Liver (tissue), 9 donors: ENCODE results near the gene MED12L. TPM values are rescaled to one million over a fixed set of nuclear protein-coding genes. Genes with fewer than 3 reads are reported as not detected.

Experiments used
- DNase-seq: peaks from one replicate; pipeline ENCODE4 v3.0.0-alpha.2; 2017; ENCODE audit warnings: low spot score
- H3K27ac ChIP-seq, 2 donors: one replicate each; pipeline ENCODE4 v1.7.0; 2013; ENCODE audit warnings: inconsistent platforms in 2 of 2, low read length in 2 of 2, control low read depth in 1 of 2, low read depth in 1 of 2, mild to moderate bottlenecking in 1 of 2
- H3K27me3 ChIP-seq, 4 donors: one replicate each; pipeline versions ENCODE4 v1.6.1 to v1.7.0; 2013; ENCODE audit warnings: low read length in 3 of 4, inconsistent platforms in 1 of 4, mild to moderate bottlenecking in 1 of 4, moderate library complexity in 1 of 4; ENCODE audit not compliant: control insufficient read depth in 4 of 4, insufficient read depth in 4 of 4
- H3K36me3 ChIP-seq, 4 donors: one replicate each; pipeline versions ENCODE4 v1.6.1 to v1.7.0; 2013; ENCODE audit warnings: low read length in 3 of 4, mild to moderate bottlenecking in 3 of 4, low read depth in 1 of 4, moderate library complexity in 1 of 4; ENCODE audit not compliant: control insufficient read depth in 4 of 4, insufficient read depth in 3 of 4
- H3K4me1 ChIP-seq, 4 donors: one replicate each; pipeline versions ENCODE4 v1.6.1 to v1.7.0; 2013; ENCODE audit warnings: low read length in 3 of 4, mild to moderate bottlenecking in 3 of 4, moderate library complexity in 1 of 4; ENCODE audit not compliant: control insufficient read depth in 4 of 4, insufficient read depth in 4 of 4
- H3K4me3 ChIP-seq, 3 donors: one replicate each; pipeline versions ENCODE4 v1.6.1 to v1.7.0; 2013; ENCODE audit warnings: low read length in 3 of 3, control low read depth in 1 of 3, low read depth in 1 of 3, mild to moderate bottlenecking in 1 of 3
- H3K9ac ChIP-seq, 2 donors: one replicate each; pipeline ENCODE4 v1.7.0; 2013; ENCODE audit warnings: low read length in 2 of 2, mild to moderate bottlenecking in 2 of 2, moderate library complexity in 2 of 2, control low read depth in 1 of 2, low read depth in 1 of 2
- H3K9me3 ChIP-seq, 4 donors: one replicate each; pipeline versions ENCODE4 v1.6.1 to v1.7.0; 2013; ENCODE audit warnings: low read length in 3 of 4; ENCODE audit not compliant: control insufficient read depth in 4 of 4
- EGR1 ChIP-seq, 2 donors: IDR thresholded peaks; 2 replicates each; pipeline ENCODE4 v1.6.1; 2016 to 2018; ENCODE audit warnings: antibody characterized with exemption in 2 of 2, low read depth in 2 of 2
- GABPA ChIP-seq, 2 donors: IDR thresholded peaks in 1 of 2; conservative IDR thresholded peaks in 1 of 2; 2 replicates each; pipeline ENCODE4 v1.6.1; 2016; ENCODE audit warnings: antibody characterized with exemption in 2 of 2, mild to moderate bottlenecking in 1 of 2, moderate library complexity in 1 of 2
- HNF4A ChIP-seq, 2 donors: conservative IDR thresholded peaks; 2 replicates each; pipeline ENCODE4 v1.6.1; 2016; ENCODE audit warnings: antibody characterized with exemption in 2 of 2, mild to moderate bottlenecking in 2 of 2
- RAD21 ChIP-seq, 2 donors: IDR thresholded peaks; 2 replicates each; pipeline ENCODE4 v1.6.1; 2016; ENCODE audit warnings: antibody characterized with exemption in 2 of 2, mild to moderate bottlenecking in 2 of 2
- RXRA ChIP-seq, 2 donors: IDR thresholded peaks; 2 replicates each; pipeline ENCODE4 v1.6.1; 2017 to 2018; ENCODE audit warnings: antibody characterized with exemption in 2 of 2, mild to moderate bottlenecking in 1 of 2
- YY1 ChIP-seq: IDR thresholded peaks from 2 replicates; pipeline ENCODE4 v1.6.1; 2016; ENCODE audit warnings: antibody characterized with exemption, mild to moderate bottlenecking
- WGBS: extraction: QIAGEN DNeasy Blood & Tissue Kit; methylation state at CpG from one replicate; pipeline ENCODE4 v1.1.7; 2013; 5-methylcytosine and 5-hydroxymethylcytosine counted together
- polyA plus RNA-seq, 2 donors: library from polyadenylated mRNA; stranded (reverse) in 1 of 2; unstranded in 1 of 2; fragments of 200-250 nt in 1 of 2; fragments of >200 nt in 1 of 2; fragmentation: Nextera tagmentation in 1 of 2; extraction: Ambion mirVana in 1 of 2; gene quantifications; one replicate each; pipeline versions ENCODE4 v1.2.1 to v1.2.3, GENCODE V29; 2013 to 2015
- total RNA-seq, 2 donors: library from RNA; depleted of rRNA; stranded (reverse); fragments of >200 nt; gene quantifications; one replicate each; pipeline ENCODE4 v1.2.3, GENCODE V29; 2014
- TF ChIP-seq, protein P1 (sequence below): fragments of 150-350 bp; IDR thresholded peaks from 2 replicates; pipeline ENCODE4 v1.5.1; 2017; ENCODE audit warnings: improper control_type of control experiment, low read depth, low read length; ENCODE audit not compliant: missing input control
- TF ChIP-seq, protein P2 (sequence below): IDR thresholded peaks from 2 replicates; pipeline ENCODE4 v1.6.1; 2016; ENCODE audit warnings: antibody characterized with exemption
- TF ChIP-seq, protein P3 (sequence below): IDR thresholded peaks from 2 replicates; pipeline ENCODE4 v1.6.1; 2016; ENCODE audit warnings: antibody characterized with exemption, mild to moderate bottlenecking
- donor health status: healthy.
- donor health status: healthy.
- donor health status: healthy.
- donor health status: healthy.
- donor health status: healthy.

Gene MED12L
- total and polyA plus RNA-seq, 4 donors = 0.02 to 2.1 (median 0.49) TPM

DNA sequence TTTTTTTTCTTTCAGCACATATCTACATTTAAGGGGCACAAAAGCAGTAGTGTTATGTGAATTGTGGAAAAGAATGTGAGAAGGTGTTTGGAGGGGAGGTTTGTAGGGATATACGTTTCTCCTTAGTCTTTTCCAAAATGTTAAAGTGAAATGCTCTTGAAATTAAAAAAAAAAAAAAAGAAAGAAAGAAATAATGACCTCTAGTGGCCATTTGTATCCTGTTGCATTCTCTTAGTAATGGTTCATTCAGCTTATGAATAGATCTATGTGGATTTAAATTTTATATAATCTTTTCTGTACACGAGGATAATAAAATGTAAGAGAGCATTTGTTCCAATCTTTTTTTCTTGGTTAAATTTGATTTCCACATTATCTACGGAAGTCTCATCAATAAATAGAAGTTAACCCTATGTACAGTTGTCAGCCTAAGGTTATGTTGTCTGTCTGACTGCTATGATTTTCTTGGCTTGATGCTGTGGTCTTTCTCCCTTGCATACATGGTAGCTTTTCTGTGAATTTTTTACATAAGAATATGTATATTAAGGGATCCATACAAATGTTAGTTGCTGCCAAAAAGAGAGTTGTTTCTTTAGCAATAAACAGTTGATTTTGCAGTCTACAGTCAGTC is 242.2 kb downstream of the MED12L start:
- Histone ChIP-seq H3K36me3 (no peaks in the 10 kb centered on the region), H3K9ac (no peak overlapping the region), H3K9me3 (no peaks in the 10 kb centered on the region), H3K4me3 (peak overlapping the region in 1 of 3 donors; percentile 4), H3K27me3 (no peaks in the 10 kb centered on the region), H3K4me1 (no peaks in the 10 kb centered on the region), H3K27ac (peak overlapping the region in 1 of 2 donors; percentile 13)
- TF ChIP-seq EGR1 (IDR thresholded peaks at IDR 0.05; ENCODE audit: low read depth in 2 of 2) = no peak
- TF ChIP-seq RAD21 (IDR thresholded peaks at IDR 0.05) = peak; percentile 49 to 52
- TF ChIP-seq, protein P1, sequence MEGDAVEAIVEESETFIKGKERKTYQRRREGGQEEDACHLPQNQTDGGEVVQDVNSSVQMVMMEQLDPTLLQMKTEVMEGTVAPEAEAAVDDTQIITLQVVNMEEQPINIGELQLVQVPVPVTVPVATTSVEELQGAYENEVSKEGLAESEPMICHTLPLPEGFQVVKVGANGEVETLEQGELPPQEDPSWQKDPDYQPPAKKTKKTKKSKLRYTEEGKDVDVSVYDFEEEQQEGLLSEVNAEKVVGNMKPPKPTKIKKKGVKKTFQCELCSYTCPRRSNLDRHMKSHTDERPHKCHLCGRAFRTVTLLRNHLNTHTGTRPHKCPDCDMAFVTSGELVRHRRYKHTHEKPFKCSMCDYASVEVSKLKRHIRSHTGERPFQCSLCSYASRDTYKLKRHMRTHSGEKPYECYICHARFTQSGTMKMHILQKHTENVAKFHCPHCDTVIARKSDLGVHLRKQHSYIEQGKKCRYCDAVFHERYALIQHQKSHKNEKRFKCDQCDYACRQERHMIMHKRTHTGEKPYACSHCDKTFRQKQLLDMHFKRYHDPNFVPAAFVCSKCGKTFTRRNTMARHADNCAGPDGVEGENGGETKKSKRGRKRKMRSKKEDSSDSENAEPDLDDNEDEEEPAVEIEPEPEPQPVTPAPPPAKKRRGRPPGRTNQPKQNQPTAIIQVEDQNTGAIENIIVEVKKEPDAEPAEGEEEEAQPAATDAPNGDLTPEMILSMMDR = peak; percentile 49
- 9% methylated on average over 3 of the region's 3 CpGs for WGBS
- no peak for DNase-seq

DNA sequence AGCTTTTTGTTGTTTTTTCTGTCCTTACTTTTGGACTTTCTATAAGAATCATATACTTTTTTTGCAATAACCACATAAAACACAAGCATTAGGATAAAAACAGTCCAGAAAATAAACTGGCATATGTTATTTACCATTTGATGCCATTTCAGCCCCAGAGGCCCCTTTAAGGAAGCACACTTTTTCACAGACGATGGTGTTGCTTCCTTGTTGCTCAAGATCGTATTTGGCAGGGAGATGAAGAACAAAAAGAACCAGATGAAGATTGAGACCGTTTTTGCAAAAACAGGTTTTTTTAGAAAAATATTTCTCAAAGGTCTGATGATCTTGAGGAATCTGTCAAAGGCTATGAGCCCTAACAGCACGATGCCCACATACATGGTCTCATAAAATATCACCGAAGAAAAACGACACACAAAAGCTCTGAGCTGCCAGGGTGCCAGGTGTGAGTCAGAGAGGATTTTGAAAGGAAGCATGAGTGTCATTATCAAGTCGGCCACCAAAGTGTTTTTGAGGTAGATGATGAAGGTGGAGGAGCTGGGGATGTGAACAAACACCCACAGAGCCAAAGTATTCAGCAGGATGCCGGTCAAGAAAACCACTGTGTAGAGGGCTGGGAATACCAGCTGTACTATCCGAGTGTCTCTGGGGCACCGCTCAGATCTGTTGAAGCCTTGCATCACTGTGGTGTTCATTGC is 243.0 kb downstream of the MED12L start:
- Histone ChIP-seq H3K27ac (peak overlapping the region in 1 of 2 donors; percentile 13), H3K27me3 (no peaks in the 10 kb centered on the region), H3K9ac (peak overlapping the region; percentile 11 to 13), H3K4me1 (no peaks in the 10 kb centered on the region), H3K4me3 (peak overlapping the region; percentile 4 to 23 (median 20)), H3K36me3 (no peaks in the 10 kb centered on the region), H3K9me3 (no peaks in the 10 kb centered on the region)
- 53% methylated on average over 10 of the region's 10 CpGs for WGBS
- DNase-seq = no peak
- TF ChIP-seq, protein P2, sequence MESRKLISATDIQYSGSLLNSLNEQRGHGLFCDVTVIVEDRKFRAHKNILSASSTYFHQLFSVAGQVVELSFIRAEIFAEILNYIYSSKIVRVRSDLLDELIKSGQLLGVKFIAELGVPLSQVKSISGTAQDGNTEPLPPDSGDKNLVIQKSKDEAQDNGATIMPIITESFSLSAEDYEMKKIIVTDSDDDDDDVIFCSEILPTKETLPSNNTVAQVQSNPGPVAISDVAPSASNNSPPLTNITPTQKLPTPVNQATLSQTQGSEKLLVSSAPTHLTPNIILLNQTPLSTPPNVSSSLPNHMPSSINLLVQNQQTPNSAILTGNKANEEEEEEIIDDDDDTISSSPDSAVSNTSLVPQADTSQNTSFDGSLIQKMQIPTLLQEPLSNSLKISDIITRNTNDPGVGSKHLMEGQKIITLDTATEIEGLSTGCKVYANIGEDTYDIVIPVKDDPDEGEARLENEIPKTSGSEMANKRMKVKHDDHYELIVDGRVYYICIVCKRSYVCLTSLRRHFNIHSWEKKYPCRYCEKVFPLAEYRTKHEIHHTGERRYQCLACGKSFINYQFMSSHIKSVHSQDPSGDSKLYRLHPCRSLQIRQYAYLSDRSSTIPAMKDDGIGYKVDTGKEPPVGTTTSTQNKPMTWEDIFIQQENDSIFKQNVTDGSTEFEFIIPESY = no peak
- no peak for TF ChIP-seq RXRA (IDR thresholded peaks at IDR 0.05)

DNA sequence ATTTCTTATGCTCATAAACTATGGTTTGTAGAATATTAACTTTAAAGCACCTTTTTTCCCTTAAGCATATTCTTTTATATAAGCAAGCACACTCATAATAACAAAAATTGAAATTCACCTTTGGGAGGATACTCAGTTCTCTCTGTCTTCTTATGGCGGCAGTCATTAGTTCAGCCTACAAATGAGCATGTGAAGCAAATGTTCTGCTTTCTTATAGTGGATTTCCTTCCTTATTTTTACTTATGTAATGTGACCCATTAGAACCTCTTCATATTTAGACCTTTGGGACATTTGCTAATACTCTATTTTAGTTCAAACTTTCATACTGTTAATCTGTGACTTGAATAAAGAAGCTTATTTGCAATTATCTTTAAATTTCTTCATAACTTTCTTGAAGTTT is 243.9 kb downstream of the MED12L start, which contains the start of gene P2RY13:
Gene P2RY13 (minus strand): TSS at position 187 of the 400 bp plus-strand sequence. CDS start 21 bp downstream, at position 166.
- Histone ChIP-seq H3K27ac (no peak within 1 kb of the TSS), H3K4me3 (peak within 1 kb of the TSS in 2 of 3 donors; percentile 20 to 23)
- 85% methylated on average over 1 of the region's 1 CpG for WGBS

More for the DNA sequence above, 243.9 kb downstream of the MED12L start, which contains the start of gene P2RY13:
- H3K9me3 ChIP-seq = no peaks in the 10 kb centered on the region
- TF ChIP-seq YY1 = no peak
- no peak for TF ChIP-seq RAD21 (IDR thresholded peaks at IDR 0.05)
- TF ChIP-seq, protein P3, sequence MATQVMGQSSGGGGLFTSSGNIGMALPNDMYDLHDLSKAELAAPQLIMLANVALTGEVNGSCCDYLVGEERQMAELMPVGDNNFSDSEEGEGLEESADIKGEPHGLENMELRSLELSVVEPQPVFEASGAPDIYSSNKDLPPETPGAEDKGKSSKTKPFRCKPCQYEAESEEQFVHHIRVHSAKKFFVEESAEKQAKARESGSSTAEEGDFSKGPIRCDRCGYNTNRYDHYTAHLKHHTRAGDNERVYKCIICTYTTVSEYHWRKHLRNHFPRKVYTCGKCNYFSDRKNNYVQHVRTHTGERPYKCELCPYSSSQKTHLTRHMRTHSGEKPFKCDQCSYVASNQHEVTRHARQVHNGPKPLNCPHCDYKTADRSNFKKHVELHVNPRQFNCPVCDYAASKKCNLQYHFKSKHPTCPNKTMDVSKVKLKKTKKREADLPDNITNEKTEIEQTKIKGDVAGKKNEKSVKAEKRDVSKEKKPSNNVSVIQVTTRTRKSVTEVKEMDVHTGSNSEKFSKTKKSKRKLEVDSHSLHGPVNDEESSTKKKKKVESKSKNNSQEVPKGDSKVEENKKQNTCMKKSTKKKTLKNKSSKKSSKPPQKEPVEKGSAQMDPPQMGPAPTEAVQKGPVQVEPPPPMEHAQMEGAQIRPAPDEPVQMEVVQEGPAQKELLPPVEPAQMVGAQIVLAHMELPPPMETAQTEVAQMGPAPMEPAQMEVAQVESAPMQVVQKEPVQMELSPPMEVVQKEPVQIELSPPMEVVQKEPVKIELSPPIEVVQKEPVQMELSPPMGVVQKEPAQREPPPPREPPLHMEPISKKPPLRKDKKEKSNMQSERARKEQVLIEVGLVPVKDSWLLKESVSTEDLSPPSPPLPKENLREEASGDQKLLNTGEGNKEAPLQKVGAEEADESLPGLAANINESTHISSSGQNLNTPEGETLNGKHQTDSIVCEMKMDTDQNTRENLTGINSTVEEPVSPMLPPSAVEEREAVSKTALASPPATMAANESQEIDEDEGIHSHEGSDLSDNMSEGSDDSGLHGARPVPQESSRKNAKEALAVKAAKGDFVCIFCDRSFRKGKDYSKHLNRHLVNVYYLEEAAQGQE = no peak
- TF ChIP-seq RXRA (IDR thresholded peaks at IDR 0.05) = no peak
- TF ChIP-seq GABPA (IDR thresholded peaks at IDR 0.05 in 1 of 2, conservative IDR thresholded peaks at IDR 0.05 in 1 of 2) = no peak
- TF ChIP-seq HNF4A (conservative IDR thresholded peaks at IDR 0.05) = no peak
- no peak for DNase-seq
- H3K27me3 ChIP-seq = no peaks in the 10 kb centered on the region
- H3K4me1 ChIP-seq = no peaks in the 10 kb centered on the region
- H3K36me3 ChIP-seq = no peaks in the 10 kb centered on the region
- peak within 1 kb of the TSS; percentile 11 to 13 for H3K9ac ChIP-seq
